Measurements from ENCODE around the gene NHSL1.

Gene NHSL1

GRCh38 chr6:138465007-138465645, 34.2 kb downstream of the NHSL1 start:
- TF ChIP-seq JUND (IDR thresholded peaks at IDR 0.05; ENCODE audit: low read depth) = no peak
- in situ Hi-C loops (cut with HindIII; ENCODE audit: low pct_unique_long_range_greater_than_20kb, low sequenced_read_pairs) = no loop called here
- no peak for DNase-seq (ENCODE audit: low read depth in 1 of 2, low spot score in 1 of 2)

DNA sequence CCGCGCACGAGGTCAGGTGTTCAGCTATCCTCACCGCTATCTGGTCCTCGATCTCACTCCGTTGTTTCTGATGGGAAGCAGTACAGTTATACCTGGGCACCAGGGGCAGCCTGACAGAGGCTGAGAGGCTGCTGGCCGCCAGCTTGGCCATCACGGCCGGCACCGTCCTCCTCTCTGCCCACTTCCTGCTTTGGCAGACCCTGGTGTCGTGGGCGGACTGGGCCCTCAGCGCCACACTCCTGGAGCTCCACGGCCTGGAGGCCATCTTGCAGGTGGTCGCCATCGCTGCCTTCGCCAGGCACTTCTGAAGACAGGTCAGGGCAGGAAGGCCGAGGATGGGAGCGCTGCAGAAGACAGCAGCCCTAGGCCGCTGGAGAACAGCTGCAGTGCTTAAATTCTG, 35.2 kb downstream of the NHSL1 start:
- in situ Hi-C loops (cut with HindIII; ENCODE audit: low pct_unique_long_range_greater_than_20kb, low sequenced_read_pairs) = no loop called here
- TF ChIP-seq JUND (IDR thresholded peaks at IDR 0.05; ENCODE audit: low read depth) = no peak
- no peak for DNase-seq (ENCODE audit: low read depth in 1 of 2, low spot score in 1 of 2)

DNA sequence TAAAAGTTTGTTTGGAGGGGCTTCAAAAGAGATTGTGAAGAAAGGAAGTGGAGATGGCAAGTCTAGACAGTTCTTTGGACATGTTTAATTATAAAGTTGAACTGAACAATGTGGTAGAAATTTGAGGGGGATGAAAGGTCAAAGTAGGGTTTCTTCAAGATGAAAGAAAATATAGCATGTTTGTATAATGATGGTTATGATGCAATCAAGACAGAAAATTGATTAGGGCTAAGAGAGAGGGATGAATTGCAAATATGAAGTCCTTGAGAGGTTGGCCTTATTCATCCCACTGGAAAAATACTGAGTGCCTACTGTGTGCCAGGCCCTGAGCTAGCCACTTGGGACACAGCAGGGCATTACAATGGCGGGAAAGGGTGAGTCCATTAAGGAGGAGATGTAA, 37.6 kb downstream of the NHSL1 start:
- no peak for TF ChIP-seq JUND (IDR thresholded peaks at IDR 0.05; ENCODE audit: low read depth)
- no peak for DNase-seq (ENCODE audit: low read depth in 1 of 2, low spot score in 1 of 2)
- in situ Hi-C loops (cut with HindIII; ENCODE audit: low pct_unique_long_range_greater_than_20kb, low sequenced_read_pairs) = no loop called here

DNA sequence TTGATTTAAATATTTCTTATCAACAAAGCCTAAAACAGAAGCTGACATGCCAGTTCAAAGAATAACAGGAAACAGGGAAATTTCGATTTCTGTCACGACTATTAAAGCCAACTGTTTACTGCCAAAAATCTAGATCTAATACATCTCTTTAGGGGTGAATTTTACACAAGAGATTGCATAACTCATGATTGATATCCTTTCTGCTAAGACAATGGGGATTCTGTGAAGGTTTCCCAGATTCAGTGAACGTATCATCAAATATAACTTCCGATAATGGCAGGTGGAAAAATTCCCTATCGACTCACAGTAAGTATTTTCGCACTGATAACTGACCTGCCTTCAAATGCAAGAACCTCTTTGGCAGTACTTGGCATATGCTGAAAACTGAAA, 42.9 kb downstream of the NHSL1 start:
- no peak for TF ChIP-seq JUND (IDR thresholded peaks at IDR 0.05; ENCODE audit: low read depth)
- in situ Hi-C loops (cut with HindIII; ENCODE audit: low pct_unique_long_range_greater_than_20kb, low sequenced_read_pairs) = no loop called here
- DNase-seq (ENCODE audit: low read depth in 1 of 2, low spot score in 1 of 2) = no peak

DNA sequence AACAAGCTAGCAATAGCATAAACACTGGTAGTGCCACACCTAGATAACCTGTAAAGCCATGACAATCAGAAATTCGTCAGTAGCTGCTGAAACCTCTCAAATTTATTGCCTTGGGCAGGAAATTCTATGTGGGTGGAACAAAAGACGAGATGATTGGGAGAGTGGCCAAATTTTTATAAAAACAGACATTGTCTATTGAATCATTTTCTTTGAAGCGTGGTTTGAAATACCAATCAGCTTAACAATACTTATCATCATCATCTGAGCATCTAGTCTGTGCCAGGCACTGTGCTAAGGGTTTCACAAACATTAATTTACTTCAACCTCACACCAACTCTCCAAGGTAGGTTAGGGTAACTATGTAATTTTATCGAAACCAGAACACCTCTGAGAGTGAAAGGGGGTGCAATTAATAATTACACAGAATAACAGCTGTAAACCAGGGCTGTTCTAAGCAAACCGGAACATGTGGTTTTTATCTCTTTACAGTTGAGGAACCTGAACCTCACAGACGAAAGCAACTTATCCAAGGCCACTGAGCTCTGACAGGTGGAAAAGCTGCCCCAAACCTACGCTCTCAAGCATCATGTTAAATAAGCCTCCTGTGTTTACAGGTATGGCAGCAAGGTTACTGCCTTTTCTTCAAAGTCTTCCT, 43.4 kb downstream of the NHSL1 start:
- TF ChIP-seq JUND (IDR thresholded peaks at IDR 0.05; ENCODE audit: low read depth) = no peak
- DNase-seq (ENCODE audit: low read depth in 1 of 2, low spot score in 1 of 2) = no peak
- in situ Hi-C loops (cut with HindIII; ENCODE audit: low pct_unique_long_range_greater_than_20kb, low sequenced_read_pairs) = no loop called here

GRCh38 chr6:138454981-138455706, 44.1 kb downstream of the NHSL1 start:
- in situ Hi-C loops (cut with HindIII; ENCODE audit: low pct_unique_long_range_greater_than_20kb, low sequenced_read_pairs) = no loop called here
- no peak for DNase-seq (ENCODE audit: low read depth in 1 of 2, low spot score in 1 of 2)
- TF ChIP-seq JUND (IDR thresholded peaks at IDR 0.05; ENCODE audit: low read depth) = no peak

DNA sequence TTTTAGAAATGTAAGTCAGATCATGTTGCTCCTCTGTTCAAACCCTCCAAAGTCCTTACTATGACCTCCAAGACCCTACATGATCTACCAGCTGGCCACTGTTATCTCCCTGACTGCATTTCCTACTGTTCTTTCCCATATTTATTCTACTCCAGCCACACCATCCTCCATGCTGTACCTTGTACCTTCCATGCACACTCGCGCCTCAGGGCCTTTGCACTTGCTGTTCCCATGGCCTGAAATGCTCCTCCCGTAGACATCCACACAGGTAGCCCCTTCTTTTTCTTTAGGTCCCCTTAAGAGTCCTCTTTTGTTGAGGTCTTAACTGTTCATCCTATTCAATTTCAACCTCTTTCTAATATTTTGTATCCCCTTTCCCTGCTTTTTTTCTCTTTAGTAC, 48.3 kb downstream of the NHSL1 start:
- no peak for DNase-seq (ENCODE audit: low read depth in 1 of 2, low spot score in 1 of 2)
- in situ Hi-C loops (cut with HindIII; ENCODE audit: low pct_unique_long_range_greater_than_20kb, low sequenced_read_pairs) = no loop called here
- TF ChIP-seq JUND (IDR thresholded peaks at IDR 0.05; ENCODE audit: low read depth) = no peak

DNA sequence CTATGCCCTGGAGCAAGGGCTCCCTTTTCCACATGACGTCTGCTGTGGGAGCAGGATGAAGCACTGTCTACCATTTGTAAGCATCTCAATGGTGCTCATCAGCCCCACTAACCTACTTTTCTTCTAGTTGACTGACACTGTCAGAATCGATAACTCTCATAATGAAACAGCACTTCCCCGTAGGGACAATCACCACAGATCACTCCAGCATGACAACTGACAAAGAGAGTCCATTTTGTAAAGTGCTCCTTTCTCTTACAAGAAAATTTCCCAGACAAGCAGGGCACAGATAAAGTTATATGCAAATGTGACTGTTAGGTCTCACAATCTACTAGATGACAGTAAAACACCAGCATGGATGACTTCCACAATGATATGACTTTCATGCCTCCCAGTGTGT, 48.8 kb downstream of the NHSL1 start:
- in situ Hi-C loops (cut with HindIII; ENCODE audit: low pct_unique_long_range_greater_than_20kb, low sequenced_read_pairs) = no loop called here
- TF ChIP-seq JUND (IDR thresholded peaks at IDR 0.05; ENCODE audit: low read depth) = no peak
- DNase-seq (ENCODE audit: low read depth in 1 of 2, low spot score in 1 of 2) = no peak

- DNase-seq (ENCODE audit: low read depth in 1 of 2, low spot score in 1 of 2) = no peak
- in situ Hi-C loops (cut with HindIII; ENCODE audit: low pct_unique_long_range_greater_than_20kb, low sequenced_read_pairs) = no loop called here
- no peak for TF ChIP-seq JUND (IDR thresholded peaks at IDR 0.05; ENCODE audit: low read depth)
These were observed 52.5 kb downstream of the NHSL1 start for GRCh38 chr6:138446821-138447220.

DNA sequence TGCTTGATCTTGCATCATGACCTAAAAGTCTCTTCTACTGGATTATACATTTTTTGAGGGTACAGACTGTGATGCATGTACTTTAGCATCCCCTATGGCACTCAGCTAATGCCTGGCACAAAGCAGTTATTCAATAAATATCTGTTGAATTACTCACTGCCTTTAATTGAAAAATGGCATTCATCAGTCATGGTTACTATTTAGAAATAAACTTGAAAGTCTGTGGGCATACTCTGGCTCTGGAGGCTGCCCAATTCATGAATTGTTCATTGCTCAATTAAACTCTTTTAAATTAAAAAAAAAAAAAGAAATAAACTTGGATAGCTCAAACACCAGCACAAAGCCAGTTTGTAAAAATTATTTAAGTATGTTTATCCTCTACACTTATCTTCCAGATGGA, 55.3 kb downstream of the NHSL1 start:
- DNase-seq (ENCODE audit: low read depth in 1 of 2, low spot score in 1 of 2) = no peak
- no peak for TF ChIP-seq JUND (IDR thresholded peaks at IDR 0.05; ENCODE audit: low read depth)
- in situ Hi-C loops (cut with HindIII; ENCODE audit: low pct_unique_long_range_greater_than_20kb, low sequenced_read_pairs) = no loop called here

DNA sequence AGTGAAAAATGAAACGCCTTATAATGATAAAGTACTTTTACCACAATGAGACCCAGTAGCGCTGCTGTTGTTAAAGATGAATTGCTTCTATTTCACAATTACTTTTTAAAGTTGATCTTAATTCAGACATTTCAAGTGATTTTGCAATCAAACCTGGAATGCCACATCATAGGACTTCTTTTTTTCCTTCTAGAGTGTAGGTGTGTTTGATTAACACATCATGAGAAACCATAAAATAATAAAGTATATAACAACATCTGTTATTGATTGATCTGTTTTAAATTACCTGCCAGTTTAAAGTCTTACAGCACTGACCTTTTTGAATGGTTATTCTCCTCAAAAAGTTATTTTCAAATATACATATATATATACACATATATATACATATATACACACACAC, 56.6 kb downstream of the NHSL1 start:
- no peak for TF ChIP-seq JUND (IDR thresholded peaks at IDR 0.05; ENCODE audit: low read depth)
- in situ Hi-C loops (cut with HindIII; ENCODE audit: low pct_unique_long_range_greater_than_20kb, low sequenced_read_pairs) = no loop called here
- no peak for DNase-seq (ENCODE audit: low read depth in 1 of 2, low spot score in 1 of 2)

- in situ Hi-C loops (cut with HindIII; ENCODE audit: low pct_unique_long_range_greater_than_20kb, low sequenced_read_pairs) = no loop called here
- no peak for TF ChIP-seq JUND (IDR thresholded peaks at IDR 0.05; ENCODE audit: low read depth)
- no peak for DNase-seq (ENCODE audit: low read depth in 1 of 2, low spot score in 1 of 2)
These were observed 57.3 kb downstream of the NHSL1 start for GRCh38 chr6:138441965-138442364.

- TF ChIP-seq JUND (IDR thresholded peaks at IDR 0.05; ENCODE audit: low read depth) = no peak
- in situ Hi-C loops (cut with HindIII; ENCODE audit: low pct_unique_long_range_greater_than_20kb, low sequenced_read_pairs) = no loop called here
- no peak for DNase-seq (ENCODE audit: low read depth in 1 of 2, low spot score in 1 of 2)
These were observed 58.4 kb downstream of the NHSL1 start for GRCh38 chr6:138440758-138441357.

Measured in T47D (cell line).